ENCODE results near the gene RYR3.
"Not testable (repeated sequence)": the region's sequence is repeated elsewhere in the genome, so short reads cannot be mapped to it uniquely, and the experiment has no call there.

RYR3 gene

GRCh38 chr15:33788906-33789540, 478.3 kb downstream of the RYR3 start:
- DNase-seq = no peak

- DNase-seq = no peak
Measured at GRCh38 chr15:33794453-33794852, 483.7 kb downstream of the RYR3 start.

- DNase-seq = no peak
Measured at GRCh38 chr15:33795070-33795469, 484.3 kb downstream of the RYR3 start.

GRCh38 chr15:33797651-33798050, 486.9 kb downstream of the RYR3 start:
- DNase-seq = no peak

- no peak for DNase-seq
Measured at GRCh38 chr15:33801954-33802353, 491.2 kb downstream of the RYR3 start.

GRCh38 chr15:33807665-33808064, 496.9 kb downstream of the RYR3 start:
- peak; percentile 88 for DNase-seq

GRCh38 chr15:33808720-33809457, 498.1 kb downstream of the RYR3 start:
- peak; percentile 78 for DNase-seq

GRCh38 chr15:33810073-33810595, 499.4 kb downstream of the RYR3 start:
- no peak for DNase-seq

- no peak for DNase-seq
Measured at GRCh38 chr15:33810806-33811205, 500.0 kb downstream of the RYR3 start.

- DNase-seq = no peak
Measured at GRCh38 chr15:33813891-33814290, 503.1 kb downstream of the RYR3 start.

- DNase-seq = not testable (repeated sequence)
Measured at GRCh38 chr15:33819499-33819898, 508.7 kb downstream of the RYR3 start.

GRCh38 chr15:33822479-33822878, 511.7 kb downstream of the RYR3 start:
- DNase-seq = no peak

GRCh38 chr15:33823119-33823518, 512.4 kb downstream of the RYR3 start:
- DNase-seq = no peak

GRCh38 chr15:33825453-33825852, 514.7 kb downstream of the RYR3 start:
- DNase-seq = no peak

GRCh38 chr15:33826201-33826600, 515.4 kb downstream of the RYR3 start:
- DNase-seq = no peak

- no peak for DNase-seq
Measured at GRCh38 chr15:33830351-33830750, 519.6 kb downstream of the RYR3 start.

GRCh38 chr15:33831646-33832045, 520.9 kb downstream of the RYR3 start:
- DNase-seq = no peak

GRCh38 chr15:33834892-33835743, 524.4 kb downstream of the RYR3 start:
- no peak for DNase-seq

GRCh38 chr15:33837294-33837693, 526.5 kb downstream of the RYR3 start:
- DNase-seq = no peak

- no peak for DNase-seq
Measured at GRCh38 chr15:33839540-33839939, 528.8 kb downstream of the RYR3 start.

- DNase-seq = no peak
Measured at GRCh38 chr15:33840615-33841014, 529.8 kb downstream of the RYR3 start.

GRCh38 chr15:33844186-33844585, 533.4 kb downstream of the RYR3 start:
- DNase-seq = no peak

- no peak for DNase-seq
Measured at GRCh38 chr15:33844597-33844996, 533.8 kb downstream of the RYR3 start.

All from hematopoietic multipotent progenitor cell treated with erythropoietin and hydrocortisone succinate and interleukin-3 and kit ligand, for 8 days (in vitro differentiated cells).